HG03159 (cell line): ENCODE data around the gene GABRB1.
A peak's percentile ranks its signal among the peaks of the same experiment; 100 is the strongest.

ENCODE experiments used
- ATAC-seq: cut with Tn5 transposase; IDR thresholded peaks from one replicate; pipeline ENCODE4 v1.9.1; 2021; ENCODE audit warnings: mild to moderate bottlenecking, moderate library complexity; ENCODE audit not compliant: unreplicated experiment

GABRB1 gene

DNA sequence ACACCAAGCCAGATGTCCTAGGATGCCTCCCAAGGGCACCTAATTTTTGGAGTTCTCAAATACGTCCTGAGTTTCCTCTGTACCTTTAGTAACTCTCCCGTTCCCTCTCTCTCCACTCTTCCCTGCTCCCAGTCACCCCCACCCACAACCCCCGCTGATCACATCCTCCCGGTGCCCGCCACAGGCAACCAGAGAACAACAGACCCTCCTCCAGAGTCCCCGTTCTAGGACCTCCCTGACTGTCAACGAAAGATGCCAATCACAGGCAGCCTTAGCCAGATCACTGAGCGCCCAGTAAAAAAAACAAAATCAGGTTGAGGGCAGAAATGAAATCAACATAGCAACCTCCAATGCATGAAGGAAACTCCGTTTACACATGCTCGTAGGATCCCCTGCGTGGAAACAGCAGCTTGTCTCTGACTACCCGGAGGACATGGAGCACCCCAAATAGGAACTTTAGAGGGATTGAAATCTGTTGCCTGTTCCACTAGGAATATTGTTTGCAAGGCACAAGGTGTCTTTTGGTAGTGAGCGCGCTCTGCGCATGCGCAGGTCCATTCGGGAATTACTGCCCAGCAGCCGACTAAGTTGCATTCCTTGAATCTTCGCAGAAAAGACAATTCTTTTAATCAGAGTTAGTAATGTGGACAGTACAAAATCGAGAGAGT is at the start of gene GABRB1:
GABRB1 (plus strand) TSS at position 557 of the 668 bp plus-strand sequence.
- ATAC-seq: no peak

GRCh38 chr4:46984781-46985180 is 46.6 kb upstream of the GABRB1 start:
- no peak for ATAC-seq

GRCh38 chr4:46986922-46987638 is 44.3 kb upstream of the GABRB1 start:
- ATAC-seq: no peak

GRCh38 chr4:46992338-46992737 is 39.0 kb upstream of the GABRB1 start:
- no peak for ATAC-seq

GRCh38 chr4:46993075-46994006 is 38.0 kb upstream of the GABRB1 start, which contains the start of gene GABRA4:
TSS of gene GABRA4 (minus strand) at chr4:46993581. CDS start at chr4:46993424, 157 bp downstream.
- no peak for ATAC-seq

- ATAC-seq: no peak
These were observed 37.4 kb upstream of the GABRB1 start for GRCh38 chr4:46994007-46994405.

GRCh38 chr4:46999566-46999965 is 31.8 kb upstream of the GABRB1 start:
- ATAC-seq: no peak

- no peak for ATAC-seq
These were observed 31.0 kb upstream of the GABRB1 start for GRCh38 chr4:47000406-47000805.

- ATAC-seq: no peak
These were observed 28.8 kb upstream of the GABRB1 start for GRCh38 chr4:47002580-47002979.

DNA sequence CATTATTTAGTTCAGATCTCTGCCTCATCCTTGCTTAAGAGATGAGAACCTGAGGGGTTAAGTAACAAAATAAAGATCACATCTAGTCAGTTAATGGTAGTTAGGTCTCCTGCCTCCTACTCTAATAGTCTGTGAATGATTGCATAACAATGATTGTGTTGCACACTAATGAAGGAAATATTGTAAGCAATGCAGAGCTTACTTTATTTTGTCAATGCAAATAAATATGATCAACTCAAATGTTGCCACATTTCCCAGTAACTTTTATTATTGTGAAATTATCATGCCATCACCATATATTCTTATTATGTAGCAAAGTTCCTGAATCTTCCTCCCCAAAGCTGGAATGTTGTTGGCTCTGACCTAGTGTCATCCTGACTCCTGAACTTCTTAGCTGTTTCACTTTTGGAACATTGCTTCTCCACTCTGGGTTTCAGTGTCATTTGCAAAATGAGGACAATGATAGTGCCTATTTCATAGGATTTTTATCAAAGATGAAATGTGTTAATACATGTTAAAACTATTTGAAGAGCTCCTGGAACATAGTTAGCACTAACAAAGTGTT is 20.9 kb upstream of the GABRB1 start:
- peak; percentile 14 for ATAC-seq

DNA sequence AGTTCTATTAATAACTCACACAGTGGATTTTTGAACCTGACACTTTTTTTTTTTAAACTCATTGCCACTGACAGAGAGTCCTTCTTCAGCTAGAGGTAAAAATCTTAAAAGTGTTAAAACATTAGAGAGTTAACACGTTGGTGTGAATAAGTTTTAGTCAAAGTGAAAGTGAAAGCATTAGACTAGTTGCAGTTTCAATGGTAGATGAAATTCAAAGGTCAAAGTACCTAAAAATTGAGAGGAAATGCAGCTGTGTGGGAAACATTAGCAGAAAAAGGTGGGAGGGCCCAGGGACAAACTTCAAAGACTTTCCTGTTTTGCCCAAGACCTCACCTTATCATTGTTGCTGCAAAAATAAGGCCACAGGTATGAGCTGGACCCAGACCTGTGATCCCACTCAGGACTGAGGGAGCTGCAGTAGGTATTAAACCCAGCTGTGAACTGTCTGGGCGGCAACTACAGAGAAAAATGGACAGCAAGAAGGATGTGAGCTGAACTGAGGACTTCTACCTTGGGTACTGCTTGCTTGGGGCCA is 20.4 kb upstream of the GABRB1 start:
- peak; percentile 89 for ATAC-seq

- no peak for ATAC-seq
These were observed 18.7 kb upstream of the GABRB1 start for GRCh38 chr4:47012676-47013075.

DNA sequence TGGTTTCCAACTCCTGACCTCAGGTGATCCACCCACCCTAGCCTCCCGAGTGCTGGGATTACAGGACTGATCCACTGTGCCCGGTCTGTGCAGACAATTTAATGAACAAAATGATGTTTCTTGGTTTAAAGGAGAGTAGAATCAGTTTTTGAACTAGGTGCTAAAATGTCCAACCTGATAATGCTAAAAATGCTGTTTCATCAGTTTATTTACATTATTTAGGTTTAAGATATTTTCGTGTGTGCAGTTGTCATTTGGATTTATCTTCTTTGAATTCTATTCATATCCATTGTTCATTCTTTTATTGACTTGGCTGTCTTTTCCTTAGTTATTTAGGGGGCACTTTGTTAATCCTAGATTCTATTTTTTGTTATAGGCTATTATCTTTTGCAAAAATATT is 18.0 kb upstream of the GABRB1 start:
- ATAC-seq: no peak

DNA sequence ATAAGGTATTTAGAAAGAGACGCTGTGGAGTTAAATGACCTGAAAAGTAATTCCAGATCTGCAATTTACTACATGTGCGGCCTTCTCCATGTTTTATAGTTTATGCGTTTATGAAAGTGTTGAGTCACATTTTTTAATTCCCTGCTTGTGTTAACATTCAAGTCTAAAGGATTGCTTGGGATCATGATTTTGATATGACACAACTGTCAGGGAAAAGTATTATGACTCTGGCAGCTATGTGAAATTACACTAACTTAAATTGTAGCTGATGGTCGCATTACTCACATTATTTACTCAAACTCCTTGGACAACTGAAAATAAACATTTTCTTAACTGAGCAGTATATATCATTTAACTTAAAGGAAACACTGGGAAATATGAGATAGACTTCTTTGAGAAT is 14.3 kb upstream of the GABRB1 start:
- ATAC-seq: no peak

DNA sequence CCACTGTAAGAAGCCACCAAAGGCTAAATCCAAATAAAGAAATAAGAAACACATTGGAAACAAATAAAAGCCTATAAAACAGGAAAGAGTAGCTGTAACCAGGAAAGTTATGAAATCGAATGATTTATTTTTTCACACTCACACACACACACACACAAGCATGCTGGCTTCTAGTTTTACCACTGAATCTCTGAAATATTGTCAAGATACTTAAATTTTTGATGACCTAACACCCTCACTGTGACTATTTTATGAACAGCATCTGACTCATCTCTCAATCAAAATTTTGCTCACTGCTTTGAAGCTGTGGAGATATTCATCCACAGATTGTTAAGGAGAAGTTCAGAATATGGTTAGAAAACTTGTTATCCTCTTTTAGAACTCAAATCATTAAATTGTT is 13.9 kb upstream of the GABRB1 start:
- ATAC-seq: no peak

DNA sequence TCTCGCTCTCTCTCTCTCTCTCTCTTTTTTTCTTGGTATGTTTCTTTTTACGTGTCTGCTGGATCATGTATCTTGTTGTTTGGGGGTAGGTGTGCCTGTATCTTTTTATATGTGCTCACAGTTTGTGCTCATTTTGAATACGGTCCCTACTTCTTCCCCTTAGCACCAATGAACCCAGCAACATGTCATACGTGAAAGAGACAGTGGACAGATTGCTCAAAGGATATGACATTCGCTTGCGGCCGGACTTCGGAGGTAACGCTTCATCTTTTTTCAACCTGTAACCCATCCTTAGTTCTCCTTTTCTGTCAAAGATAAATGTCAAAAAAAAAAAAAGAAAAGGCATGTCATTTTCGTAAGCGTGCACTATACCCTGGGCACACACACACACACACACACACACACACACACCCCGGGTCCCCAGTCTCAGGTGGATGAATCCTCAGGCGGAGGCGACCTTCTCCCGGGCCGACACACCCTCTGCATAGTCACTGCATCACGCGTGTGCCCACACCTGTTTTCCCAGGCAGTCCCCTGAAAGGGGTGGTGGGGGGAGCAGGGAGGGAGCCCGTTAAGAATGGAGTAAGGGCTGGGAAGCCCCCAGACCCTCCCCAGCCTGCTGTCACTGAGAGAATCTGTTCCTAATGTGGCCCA is 511 bp downstream of the GABRB1 start:
- peak; percentile 34 for ATAC-seq

DNA sequence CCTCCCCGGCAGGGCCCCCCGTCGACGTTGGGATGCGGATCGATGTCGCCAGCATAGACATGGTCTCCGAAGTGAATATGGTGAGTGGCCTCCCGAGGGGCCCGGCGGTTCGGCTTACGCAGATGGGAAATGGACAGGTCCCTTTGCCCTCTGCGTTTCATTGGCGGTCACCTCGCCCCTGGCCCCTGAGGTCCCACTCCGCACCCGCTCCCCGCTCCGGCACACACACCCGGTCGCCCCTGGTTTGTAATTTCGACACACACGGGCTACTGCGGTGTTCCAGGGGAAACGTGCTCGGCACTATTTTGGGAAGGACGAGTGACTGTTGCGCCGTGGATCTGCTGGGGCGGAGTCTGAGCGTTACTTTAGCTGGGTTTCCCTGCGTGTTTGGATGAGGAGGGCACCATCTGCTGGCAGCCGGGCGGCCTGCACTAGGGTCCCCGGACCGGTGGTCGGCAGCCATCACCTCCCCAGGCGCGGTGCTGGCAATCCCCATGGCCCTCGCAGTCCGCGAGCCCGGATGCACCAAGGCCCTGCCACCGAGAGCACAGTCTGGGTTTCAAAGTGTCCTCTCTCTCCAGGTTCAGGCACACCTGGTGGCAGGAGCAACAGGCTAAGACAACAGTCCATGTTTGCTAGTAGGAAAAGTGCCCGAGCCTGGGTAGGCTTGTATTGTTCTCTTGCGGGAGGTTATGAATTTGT is 1.2 kb downstream of the GABRB1 start:
- peak; percentile 97 for ATAC-seq

DNA sequence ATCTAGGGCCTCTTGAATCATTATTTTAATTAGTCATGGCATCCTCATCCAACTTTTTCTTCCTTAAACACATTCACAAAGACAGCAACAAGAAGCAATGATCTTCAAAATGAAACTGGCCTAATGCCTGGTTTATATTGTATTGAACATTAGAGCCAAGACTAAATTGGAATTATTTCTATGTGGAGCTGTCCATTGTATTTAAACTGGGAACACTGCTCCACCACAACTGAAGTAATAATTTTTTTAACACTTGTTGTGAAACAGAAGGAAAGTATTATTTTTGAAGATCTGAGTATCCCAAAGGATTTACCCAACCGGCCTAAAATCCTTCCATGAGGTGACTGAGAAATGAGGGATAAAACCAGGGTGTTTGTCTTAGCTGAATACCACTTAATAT is 6.9 kb downstream of the GABRB1 start:
- no peak for ATAC-seq

DNA sequence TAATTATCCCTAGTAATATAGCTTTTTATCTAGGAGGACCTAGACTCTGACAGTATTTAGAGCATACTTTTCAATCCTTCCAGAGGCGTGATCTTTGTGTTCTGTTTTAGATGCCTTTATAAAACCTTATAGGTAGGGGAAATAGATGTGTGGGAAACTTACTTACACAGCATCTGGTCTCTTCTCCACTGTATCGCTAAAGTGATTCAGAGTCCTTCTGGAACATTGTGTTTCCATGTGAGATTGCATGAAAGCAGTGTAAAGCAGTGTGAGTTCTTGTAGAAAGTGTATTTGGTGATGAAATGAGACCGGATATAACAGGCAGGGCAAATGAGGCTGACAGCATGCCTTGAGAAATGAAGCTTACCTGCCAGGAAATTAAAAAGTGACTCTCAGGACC is 9.5 kb downstream of the GABRB1 start:
- no peak for ATAC-seq

GRCh38 chr4:47043821-47044220 is 12.5 kb downstream of the GABRB1 start:
- ATAC-seq: no peak
